Muscle layer of duodenum (tissue), 2 donors: Measurements from ENCODE around the gene LIMCH1.

Experiments used
- H3K27ac ChIP-seq: one replicate; pipeline ENCODE4 v1.7.0; 2013; ENCODE audit warnings: mild to moderate bottlenecking, low read length
- H3K27me3 ChIP-seq: one replicate; pipeline ENCODE4 v1.7.0; 2013; ENCODE audit warnings: low read depth, mild to moderate bottlenecking, control low read depth, low read length
- H3K36me3 ChIP-seq, 2 donors: one replicate each; pipeline ENCODE4 v1.7.0; 2013; ENCODE audit warnings: low read length in 2 of 2, control low read depth in 1 of 2, mild to moderate bottlenecking in 1 of 2; ENCODE audit not compliant: insufficient read depth in 2 of 2, control insufficient read depth in 1 of 2
- H3K4me1 ChIP-seq, 2 donors: one replicate each; pipeline ENCODE4 v1.7.0; 2013; ENCODE audit warnings: low read length in 2 of 2, mild to moderate bottlenecking in 2 of 2, control low read depth in 1 of 2, moderate library complexity in 1 of 2; ENCODE audit not compliant: insufficient read depth in 2 of 2, control insufficient read depth in 1 of 2
- H3K4me3 ChIP-seq, 2 donors: one replicate each; pipeline ENCODE4 v1.7.0; 2013; ENCODE audit warnings: low read length in 2 of 2, low read depth in 1 of 2, mild to moderate bottlenecking in 1 of 2
- H3K9me3 ChIP-seq, 2 donors: one replicate each; pipeline ENCODE4 v1.7.0; 2013; ENCODE audit warnings: low read length in 2 of 2, control low read depth in 1 of 2, mild to moderate bottlenecking in 1 of 2; ENCODE audit not compliant: control insufficient read depth in 1 of 2
- donor health status: healthy.

Gene LIMCH1

GRCh38 chr4:41532882-41533281 is 5.1 kb upstream of the LIMCH1 start:
- no peaks in the 10 kb centered on the region for H3K36me3 ChIP-seq
- no peaks in the 10 kb centered on the region for H3K4me1 ChIP-seq
- no peaks in the 10 kb centered on the region for H3K9me3 ChIP-seq
- no peak overlapping the region for H3K4me3 ChIP-seq
- H3K27me3 ChIP-seq, result no peaks in the 10 kb centered on the region
- H3K27ac ChIP-seq, result no peak overlapping the region

GRCh38 chr4:41533680-41534079 is 4.3 kb upstream of the LIMCH1 start:
- H3K27ac ChIP-seq, result no peak overlapping the region
- H3K9me3 ChIP-seq, result no peaks in the 10 kb centered on the region
- H3K27me3 ChIP-seq, result no peaks in the 10 kb centered on the region
- no peak overlapping the region for H3K4me3 ChIP-seq
- no peaks in the 10 kb centered on the region for H3K36me3 ChIP-seq
- H3K4me1 ChIP-seq, result no peaks in the 10 kb centered on the region

- no peak overlapping the region for H3K27ac ChIP-seq
- H3K4me1 ChIP-seq, result peaks cover 0 to 6% of the 10 kb centered on the region in 2 donors
These were observed 3.6 kb upstream of the LIMCH1 start for GRCh38 chr4:41534404-41534803.

GRCh38 chr4:41535911-41536371 is 2.0 kb upstream of the LIMCH1 start:
- Histone ChIP-seq H3K36me3 (no peaks in the 10 kb centered on the region), H3K9me3 (no peaks in the 10 kb centered on the region), H3K4me3 (no peak overlapping the region), H3K27me3 (no peaks in the 10 kb centered on the region), H3K27ac (no peak overlapping the region), H3K4me1 (peaks cover 0 to 8% of the 10 kb centered on the region in 2 donors)

More at GRCh38 chr4:41534404-41534803, 3.6 kb upstream of the LIMCH1 start:
- no peak overlapping the region for H3K4me3 ChIP-seq
- H3K27me3 ChIP-seq, result no peaks in the 10 kb centered on the region
- H3K36me3 ChIP-seq, result no peaks in the 10 kb centered on the region
- H3K9me3 ChIP-seq, result no peaks in the 10 kb centered on the region

GRCh38 chr4:41537292-41537890 is 566 bp upstream of the LIMCH1 start:
- Histone ChIP-seq H3K27ac (no peak overlapping the region), H3K27me3 (no peaks in the 10 kb centered on the region), H3K4me3 (no peak overlapping the region), H3K9me3 (no peaks in the 10 kb centered on the region), H3K36me3 (no peaks in the 10 kb centered on the region), H3K4me1 (peaks cover 0 to 8% of the 10 kb centered on the region in 2 donors)

GRCh38 chr4:41538887-41539498 is 1.0 kb downstream of the LIMCH1 start:
- H3K36me3 ChIP-seq, result no peaks in the 10 kb centered on the region
- no peaks in the 10 kb centered on the region for H3K27me3 ChIP-seq
- no peak overlapping the region for H3K4me3 ChIP-seq
- no peaks in the 10 kb centered on the region for H3K9me3 ChIP-seq
- peaks cover 0 to 8% of the 10 kb centered on the region in 2 donors for H3K4me1 ChIP-seq
- H3K27ac ChIP-seq, result peak overlapping the region; percentile 12

- H3K27me3 ChIP-seq, result no peaks in the 10 kb centered on the region
- H3K9me3 ChIP-seq, result no peaks in the 10 kb centered on the region
- H3K4me3 ChIP-seq, result no peak overlapping the region
- no peaks in the 10 kb centered on the region for H3K36me3 ChIP-seq
- H3K27ac ChIP-seq, result no peak overlapping the region
- peaks cover 0 to 8% of the 10 kb centered on the region in 2 donors for H3K4me1 ChIP-seq
These were observed 1.8 kb downstream of the LIMCH1 start for GRCh38 chr4:41539711-41540110.

GRCh38 chr4:41540687-41541086 is 2.7 kb downstream of the LIMCH1 start:
- no peaks in the 10 kb centered on the region for H3K9me3 ChIP-seq
- no peak overlapping the region for H3K4me3 ChIP-seq
- H3K27me3 ChIP-seq, result no peaks in the 10 kb centered on the region
- H3K36me3 ChIP-seq, result no peaks in the 10 kb centered on the region
- no peak overlapping the region for H3K27ac ChIP-seq
- H3K4me1 ChIP-seq, result peaks cover 0 to 8% of the 10 kb centered on the region in 2 donors

- Histone ChIP-seq H3K9me3 (no peaks in the 10 kb centered on the region), H3K4me1 (peaks cover 0 to 8% of the 10 kb centered on the region in 2 donors), H3K27ac (no peak overlapping the region), H3K36me3 (no peaks in the 10 kb centered on the region), H3K4me3 (no peak overlapping the region), H3K27me3 (no peaks in the 10 kb centered on the region)
These were observed 3.7 kb downstream of the LIMCH1 start for GRCh38 chr4:41541687-41542094.

- Histone ChIP-seq H3K9me3 (no peaks in the 10 kb centered on the region), H3K4me1 (peaks cover 0 to 8% of the 10 kb centered on the region in 2 donors), H3K27me3 (no peaks in the 10 kb centered on the region), H3K27ac (no peak overlapping the region), H3K4me3 (no peak overlapping the region), H3K36me3 (no peaks in the 10 kb centered on the region)
These were observed 4.7 kb downstream of the LIMCH1 start for GRCh38 chr4:41542526-41543275.

- Histone ChIP-seq H3K36me3 (no peaks in the 10 kb centered on the region), H3K27ac (no peak overlapping the region), H3K4me3 (no peak overlapping the region), H3K4me1 (no peaks in the 10 kb centered on the region), H3K27me3 (no peaks in the 10 kb centered on the region), H3K9me3 (no peaks in the 10 kb centered on the region)
These were observed 7.3 kb downstream of the LIMCH1 start for GRCh38 chr4:41545238-41545637.
